ENCODE results near the gene KCNJ9.

KCNJ9 gene

DNA sequence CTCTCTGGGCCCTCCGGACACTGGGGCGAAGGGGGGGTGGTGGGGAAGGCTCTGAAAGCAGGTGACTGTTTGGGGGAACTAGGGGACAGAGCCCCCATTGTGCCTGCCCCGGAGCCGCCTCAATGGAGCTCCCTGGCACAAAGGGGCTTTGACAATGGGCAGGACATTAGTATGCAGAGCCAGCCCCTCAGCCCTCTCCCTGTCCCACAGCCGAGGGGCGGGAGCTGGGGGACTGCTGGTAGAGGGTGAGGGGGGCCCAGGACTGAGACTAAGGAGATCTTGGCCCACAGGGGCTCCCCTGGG, 19.2 kb upstream of the KCNJ9 start:
- no peak for DNase-seq (ENCODE audit: extremely low read depth, insufficient read length)
- Histone ChIP-seq H3K27me3 (replicated peaks; ENCODE audit: control insufficient read depth, insufficient read depth, low read length) (peaks cover 2% of the 10 kb centered on the region), H3K4me3 (replicated peaks; ENCODE audit: low read depth, low read length) (no peak overlapping the region), H3K36me3 (ENCODE audit: control insufficient read depth, insufficient read depth, low read length) (no peaks in the 10 kb centered on the region)
- TF ChIP-seq, protein P1, sequence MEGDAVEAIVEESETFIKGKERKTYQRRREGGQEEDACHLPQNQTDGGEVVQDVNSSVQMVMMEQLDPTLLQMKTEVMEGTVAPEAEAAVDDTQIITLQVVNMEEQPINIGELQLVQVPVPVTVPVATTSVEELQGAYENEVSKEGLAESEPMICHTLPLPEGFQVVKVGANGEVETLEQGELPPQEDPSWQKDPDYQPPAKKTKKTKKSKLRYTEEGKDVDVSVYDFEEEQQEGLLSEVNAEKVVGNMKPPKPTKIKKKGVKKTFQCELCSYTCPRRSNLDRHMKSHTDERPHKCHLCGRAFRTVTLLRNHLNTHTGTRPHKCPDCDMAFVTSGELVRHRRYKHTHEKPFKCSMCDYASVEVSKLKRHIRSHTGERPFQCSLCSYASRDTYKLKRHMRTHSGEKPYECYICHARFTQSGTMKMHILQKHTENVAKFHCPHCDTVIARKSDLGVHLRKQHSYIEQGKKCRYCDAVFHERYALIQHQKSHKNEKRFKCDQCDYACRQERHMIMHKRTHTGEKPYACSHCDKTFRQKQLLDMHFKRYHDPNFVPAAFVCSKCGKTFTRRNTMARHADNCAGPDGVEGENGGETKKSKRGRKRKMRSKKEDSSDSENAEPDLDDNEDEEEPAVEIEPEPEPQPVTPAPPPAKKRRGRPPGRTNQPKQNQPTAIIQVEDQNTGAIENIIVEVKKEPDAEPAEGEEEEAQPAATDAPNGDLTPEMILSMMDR (IDR thresholded peaks at IDR 0.05; ENCODE audit: insufficient read depth, low read length, poor library complexity, severe bottlenecking): no peak

DNA sequence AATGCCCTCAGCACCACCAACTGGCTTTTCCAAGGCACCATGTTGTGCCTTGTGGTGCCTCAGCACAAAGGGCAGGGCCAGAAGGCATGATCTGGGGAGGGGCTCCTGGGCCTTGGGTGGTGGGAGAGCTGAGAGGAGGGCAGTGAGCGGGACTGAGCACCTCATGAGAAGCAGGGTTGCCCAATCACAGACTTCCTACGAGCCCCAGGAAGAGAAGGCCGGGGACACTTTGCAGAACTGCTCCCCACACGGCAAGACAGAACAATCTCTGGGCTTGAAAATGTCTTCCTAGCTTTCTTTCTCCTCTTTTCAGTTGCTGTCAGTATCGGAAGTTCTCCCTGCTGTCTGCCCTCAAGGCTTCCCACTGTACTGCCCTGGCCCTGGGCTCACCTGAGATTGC, 18.2 kb upstream of the KCNJ9 start:
- no peak overlapping the region for H3K4me3 ChIP-seq (replicated peaks; ENCODE audit: low read depth, low read length)
- TF ChIP-seq, protein P1 (IDR thresholded peaks at IDR 0.05; ENCODE audit: insufficient read depth, low read length, poor library complexity, severe bottlenecking): no peak
- peaks cover 2% of the 10 kb centered on the region; the same call in 1 of the 2 replicates for H3K27me3 ChIP-seq (replicated peaks; ENCODE audit: control insufficient read depth, insufficient read depth, low read length)
- no peak for DNase-seq (ENCODE audit: extremely low read depth, insufficient read length)
- no peaks in the 10 kb centered on the region for H3K36me3 ChIP-seq (ENCODE audit: control insufficient read depth, insufficient read depth, low read length)

DNA sequence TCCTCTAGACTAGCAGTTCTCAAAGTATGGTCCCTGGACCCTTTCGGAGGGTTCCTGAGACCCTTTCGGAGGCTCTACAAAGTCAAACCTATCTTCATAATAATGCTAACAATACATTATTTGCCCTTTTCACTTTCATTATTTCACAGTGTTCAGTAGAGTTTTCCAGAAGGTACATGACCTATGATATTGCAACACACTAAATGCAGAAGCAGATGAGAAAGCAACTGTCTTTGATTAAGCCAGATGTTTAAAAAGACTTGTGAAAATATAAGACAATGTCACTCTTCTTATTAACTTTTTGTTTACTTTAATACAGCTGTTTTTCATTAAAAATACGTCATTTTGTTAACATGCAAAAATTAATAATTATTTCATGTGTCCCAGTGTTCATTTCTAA, 17.2 kb upstream of the KCNJ9 start:
- TF ChIP-seq, protein P1 (IDR thresholded peaks at IDR 0.05; ENCODE audit: insufficient read depth, low read length, poor library complexity, severe bottlenecking): no peak
- Histone ChIP-seq H3K4me3 (replicated peaks; ENCODE audit: low read depth, low read length) (no peak overlapping the region), H3K27me3 (replicated peaks; ENCODE audit: control insufficient read depth, insufficient read depth, low read length) (peaks cover 3% of the 10 kb centered on the region), H3K36me3 (ENCODE audit: control insufficient read depth, insufficient read depth, low read length) (no peaks in the 10 kb centered on the region)
- no peak for DNase-seq (ENCODE audit: extremely low read depth, insufficient read length)

DNA sequence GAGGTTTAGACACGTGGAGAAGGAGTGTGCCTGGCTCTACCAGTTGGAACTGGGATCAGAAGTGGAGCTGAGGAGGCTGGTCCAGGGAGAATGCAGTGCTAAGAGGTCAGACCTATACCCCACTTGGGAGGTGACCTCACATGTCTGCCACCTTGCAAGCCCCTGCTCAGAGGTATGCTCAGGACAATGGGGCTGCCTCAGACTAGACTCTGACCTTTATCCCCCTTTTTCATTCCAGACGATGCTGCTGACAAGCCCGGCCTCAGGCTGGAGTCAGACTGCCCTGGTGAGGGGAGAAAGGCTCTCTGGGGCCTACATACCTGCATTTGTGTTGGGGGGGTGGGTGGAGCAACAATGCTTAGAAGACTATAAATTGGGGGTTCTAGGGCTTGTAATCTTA, 16.6 kb upstream of the KCNJ9 start:
- Histone ChIP-seq H3K27me3 (replicated peaks; ENCODE audit: control insufficient read depth, insufficient read depth, low read length) (peaks cover 5% of the 10 kb centered on the region), H3K36me3 (ENCODE audit: control insufficient read depth, insufficient read depth, low read length) (no peaks in the 10 kb centered on the region), H3K4me3 (replicated peaks; ENCODE audit: low read depth, low read length) (no peak overlapping the region)
- TF ChIP-seq, protein P1 (IDR thresholded peaks at IDR 0.05; ENCODE audit: insufficient read depth, low read length, poor library complexity, severe bottlenecking): no peak
- DNase-seq (ENCODE audit: extremely low read depth, insufficient read length): no peak

DNA sequence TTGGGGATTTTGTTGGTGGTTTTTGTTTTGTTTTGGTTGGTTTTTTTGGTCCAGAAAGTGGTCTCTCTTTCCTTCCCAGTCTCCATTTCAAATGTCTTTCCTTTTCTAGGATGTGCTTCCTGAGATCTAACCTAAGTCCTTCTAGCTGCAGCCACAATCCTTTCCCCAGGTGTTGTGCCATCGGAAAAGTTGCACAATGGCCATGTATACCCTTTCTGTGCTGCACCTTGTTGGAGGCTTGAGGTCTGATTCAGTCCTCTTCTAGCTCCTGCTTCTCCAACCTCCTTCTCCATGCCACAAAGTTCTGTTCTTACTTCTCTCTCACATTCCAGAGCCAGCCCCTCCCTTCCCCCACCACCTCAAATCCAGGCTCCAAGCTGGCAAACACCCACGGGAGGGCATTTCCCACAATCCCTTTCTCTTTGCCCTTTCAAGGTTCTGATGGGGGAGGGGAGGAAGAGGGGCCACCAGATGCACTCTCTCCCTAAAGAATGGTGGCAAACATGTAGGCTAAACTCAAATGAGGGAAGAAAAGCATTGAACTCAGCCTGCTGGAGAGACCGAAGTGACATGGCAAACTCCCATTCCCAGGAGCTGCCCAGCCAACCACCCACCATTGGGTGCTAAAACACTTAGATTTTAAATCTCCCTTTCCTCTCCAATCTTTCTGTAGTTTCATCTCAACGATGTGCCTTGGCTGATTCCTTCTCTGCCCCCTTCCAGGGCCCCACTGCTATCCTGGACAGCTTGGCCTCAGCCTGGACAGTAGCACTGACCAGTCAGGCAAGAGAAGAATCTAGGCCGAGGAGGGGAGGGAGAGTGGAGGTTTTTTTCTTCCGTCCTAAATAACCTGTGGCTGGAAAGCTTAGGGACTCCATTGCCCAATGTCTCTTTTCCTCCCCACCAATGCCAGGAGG, 14.3 kb upstream of the KCNJ9 start:
- Histone ChIP-seq H3K27me3 (replicated peaks; ENCODE audit: control insufficient read depth, insufficient read depth, low read length) (peaks cover 6% of the 10 kb centered on the region), H3K4me3 (replicated peaks; ENCODE audit: low read depth, low read length) (no peak overlapping the region), H3K36me3 (ENCODE audit: control insufficient read depth, insufficient read depth, low read length) (no peaks in the 10 kb centered on the region)
- TF ChIP-seq, protein P1 (IDR thresholded peaks at IDR 0.05; ENCODE audit: insufficient read depth, low read length, poor library complexity, severe bottlenecking): no peak
- DNase-seq (ENCODE audit: extremely low read depth, insufficient read length): no peak

Data from GM06990 (cell line).